Fibroblast of lung (primary cell): Measurements from ENCODE around the gene CCNJL.

Experiments
- EZH2 ChIP-seq: IDR thresholded peaks from 2 replicates; pipeline ENCODE4 v1.5.1; 2012; ENCODE audit warnings: low read length, control low read depth, mild to moderate bottlenecking; ENCODE audit errors: missing control alignments
- TF ChIP-seq, protein P1 (sequence below), 2 donors: IDR thresholded peaks in 1 of 2; conservative IDR thresholded peaks in 1 of 2; 1 replicate in 1 of 2; 2 replicates in 1 of 2; pipeline ENCODE4 v1.5.1; 2011 to 2012; ENCODE audit warnings: low read length in 2 of 2, control low read depth in 1 of 2, inconsistent platforms in 1 of 2, low read depth in 1 of 2, mild to moderate bottlenecking in 1 of 2

DNA sequence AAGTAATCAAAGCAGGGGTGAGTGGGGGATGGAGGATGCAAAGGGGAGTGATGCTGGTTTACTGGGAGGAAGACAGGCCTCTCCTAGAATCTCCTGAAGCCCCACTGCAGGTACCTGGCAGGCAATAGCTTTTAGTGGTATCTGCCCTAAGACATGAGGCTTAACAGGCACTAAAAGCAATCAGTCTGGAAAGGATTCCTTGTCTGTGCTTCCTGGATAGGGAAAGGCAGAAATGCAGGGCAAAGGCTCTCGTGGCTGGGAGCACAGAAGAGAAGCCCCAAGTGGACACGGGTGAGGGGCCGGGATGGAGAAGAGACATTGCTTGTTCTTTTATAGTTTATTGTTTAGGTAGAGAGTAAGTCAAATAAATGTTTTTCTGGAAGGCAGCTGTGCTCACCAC lies 40.1 kb downstream of the CCNJL start:
- TF ChIP-seq, protein P1, sequence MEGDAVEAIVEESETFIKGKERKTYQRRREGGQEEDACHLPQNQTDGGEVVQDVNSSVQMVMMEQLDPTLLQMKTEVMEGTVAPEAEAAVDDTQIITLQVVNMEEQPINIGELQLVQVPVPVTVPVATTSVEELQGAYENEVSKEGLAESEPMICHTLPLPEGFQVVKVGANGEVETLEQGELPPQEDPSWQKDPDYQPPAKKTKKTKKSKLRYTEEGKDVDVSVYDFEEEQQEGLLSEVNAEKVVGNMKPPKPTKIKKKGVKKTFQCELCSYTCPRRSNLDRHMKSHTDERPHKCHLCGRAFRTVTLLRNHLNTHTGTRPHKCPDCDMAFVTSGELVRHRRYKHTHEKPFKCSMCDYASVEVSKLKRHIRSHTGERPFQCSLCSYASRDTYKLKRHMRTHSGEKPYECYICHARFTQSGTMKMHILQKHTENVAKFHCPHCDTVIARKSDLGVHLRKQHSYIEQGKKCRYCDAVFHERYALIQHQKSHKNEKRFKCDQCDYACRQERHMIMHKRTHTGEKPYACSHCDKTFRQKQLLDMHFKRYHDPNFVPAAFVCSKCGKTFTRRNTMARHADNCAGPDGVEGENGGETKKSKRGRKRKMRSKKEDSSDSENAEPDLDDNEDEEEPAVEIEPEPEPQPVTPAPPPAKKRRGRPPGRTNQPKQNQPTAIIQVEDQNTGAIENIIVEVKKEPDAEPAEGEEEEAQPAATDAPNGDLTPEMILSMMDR (conservative IDR thresholded peaks at IDR 0.05 in 1 of 2, IDR thresholded peaks at IDR 0.05 in 1 of 2; ENCODE audit: low read depth in 1 of 2, low read length in 2 of 2), result no peak
- no peak for TF ChIP-seq EZH2
